Pulmonary artery endothelial cell (primary cell): ENCODE data around the gene FUT8. TPM values are rescaled to one million over a fixed set of nuclear protein-coding genes. Genes with fewer than 3 reads are reported as not detected.
A peak's percentile ranks its signal among the peaks of the same experiment; 100 is the strongest.

Experiments used
- DNase-seq: peaks from one replicate; pipeline ENCODE4 v3.0.0-alpha.2; 2011; ENCODE audit warnings: low read depth, low spot score
- total RNA-seq: library from RNA; depleted of rRNA; stranded (reverse); fragments of >200 nt; gene quantifications from 2 replicates; pipeline ENCODE4 v1.2.3, GENCODE V29; 2014

The FUT8 gene
- total RNA-seq: 55.5 and 84.3 TPM in 2 replicates

DNA sequence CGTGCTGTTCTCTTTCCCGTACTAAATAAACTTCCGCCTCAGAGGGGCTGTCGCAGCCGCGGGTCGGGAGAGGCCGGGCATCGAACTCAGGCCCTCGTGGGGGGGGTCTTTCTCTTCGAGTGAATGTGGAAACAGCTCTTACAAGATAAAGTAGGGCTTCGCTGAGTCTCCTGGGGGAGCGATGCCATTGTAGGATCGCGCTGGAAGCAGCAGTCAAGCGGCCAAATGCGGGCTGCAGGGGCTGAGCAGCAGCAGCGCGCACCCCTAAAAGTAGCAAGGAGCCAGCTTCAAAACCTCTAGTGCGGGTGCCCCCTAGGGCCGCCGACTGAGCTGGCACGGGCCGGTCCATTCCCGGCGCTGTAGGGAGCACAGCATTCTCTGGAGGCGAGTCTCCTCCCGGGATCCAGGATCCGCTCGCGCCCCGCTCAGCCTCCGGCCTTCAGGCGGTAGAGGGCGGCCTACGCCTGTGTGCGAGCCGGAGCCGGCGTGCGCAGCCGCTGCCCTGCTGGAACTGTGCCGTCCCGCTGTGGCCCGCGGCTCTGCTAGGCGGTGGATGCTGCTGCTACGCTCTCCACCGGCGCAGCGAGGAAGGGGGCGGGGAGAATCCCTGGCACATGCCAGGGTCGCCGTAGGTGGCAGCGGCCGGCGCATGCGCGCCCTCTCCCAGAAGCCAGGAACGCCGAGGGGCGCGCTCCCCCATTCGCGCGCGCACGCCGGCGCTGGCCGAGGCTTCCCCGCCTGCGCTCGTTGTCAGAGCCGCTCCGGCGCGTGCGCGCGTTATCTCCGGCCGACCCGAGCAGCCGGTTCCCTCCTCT, at the start of gene FUT8:
Gene FUT8, plus strand, starts transcription at position 699 of the 815 bp plus-strand sequence. CDS start 148,834 bp downstream, outside the sequence.
- DNase-seq: peak; percentile 81

DNA sequence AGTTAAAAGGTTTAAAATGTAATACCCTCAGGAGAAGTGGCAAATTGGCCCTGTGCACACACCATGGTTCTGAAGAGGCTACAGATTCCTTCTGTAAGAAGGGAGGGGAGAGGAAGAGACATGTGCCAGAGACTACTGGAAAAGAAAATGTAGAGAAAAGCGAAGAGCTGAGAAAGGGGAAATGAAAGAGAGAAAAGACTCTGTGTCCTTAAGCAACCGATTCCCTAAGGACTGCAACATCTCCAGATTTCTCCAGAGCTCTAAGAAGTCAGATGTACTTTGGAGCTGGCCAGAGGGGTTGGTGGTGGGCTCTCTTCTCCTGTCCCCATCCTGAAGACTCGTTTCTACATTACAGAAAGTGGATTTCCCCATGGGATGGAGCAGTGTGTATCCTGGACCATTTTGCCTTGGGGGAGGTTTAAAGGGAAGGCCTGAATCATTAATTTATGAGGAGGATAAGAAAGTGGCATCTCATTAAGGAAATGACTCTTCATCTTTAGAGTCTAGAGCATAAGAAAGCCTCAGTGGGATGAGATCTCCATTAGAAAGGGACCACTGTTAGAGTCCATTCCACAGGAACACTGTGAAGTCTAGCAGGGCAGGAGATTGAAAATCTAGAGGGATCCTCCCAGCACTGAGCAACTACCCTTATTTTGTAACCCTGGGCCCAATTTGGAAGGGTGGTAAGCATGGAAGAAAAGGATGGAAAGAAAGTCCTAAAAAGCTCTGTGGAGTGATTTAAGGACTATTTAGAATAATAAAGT, 45.5 kb upstream of the FUT8 start:
- no peak for DNase-seq

DNA sequence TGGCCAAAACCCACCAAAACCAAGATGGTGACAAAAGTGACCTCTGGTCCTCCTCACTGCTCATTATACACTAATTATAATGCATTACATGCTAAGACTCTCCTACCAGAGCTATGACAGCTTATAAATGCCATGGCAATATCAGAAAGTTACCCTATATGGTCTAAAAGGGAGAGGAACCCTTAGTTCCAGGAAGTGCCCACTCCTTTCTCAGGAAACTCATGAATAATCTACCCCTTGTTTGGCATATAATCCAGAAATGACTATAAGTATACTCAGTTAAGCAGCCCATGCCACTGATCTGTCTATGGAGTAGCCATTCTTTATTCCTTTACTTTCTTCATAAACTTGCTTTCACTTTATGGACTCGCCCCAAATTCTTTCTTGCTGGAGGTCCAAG, 43.0 kb upstream of the FUT8 start:
- DNase-seq: no peak

DNA sequence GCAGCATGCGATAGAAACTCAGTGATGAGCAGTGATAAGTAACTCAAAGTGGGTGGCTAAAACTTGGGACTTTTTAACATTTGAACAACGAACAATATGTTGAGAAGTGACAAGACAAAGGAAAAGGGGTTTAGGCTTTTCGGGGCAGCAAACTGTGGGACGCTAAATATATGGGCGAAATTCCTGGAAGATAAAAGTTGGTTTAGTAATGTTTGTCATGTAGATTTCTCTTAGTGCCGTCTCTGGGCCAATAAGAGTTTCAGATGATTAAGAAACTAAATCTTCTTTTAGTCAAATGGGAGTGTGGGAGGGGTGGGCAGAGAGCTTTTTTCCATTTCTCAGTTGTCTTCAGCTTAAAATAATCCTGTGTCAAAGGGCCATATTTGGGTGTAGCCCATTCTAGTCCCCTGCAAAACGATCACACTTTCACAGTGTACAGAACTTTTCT, 41.7 kb upstream of the FUT8 start:
- DNase-seq: no peak

DNA sequence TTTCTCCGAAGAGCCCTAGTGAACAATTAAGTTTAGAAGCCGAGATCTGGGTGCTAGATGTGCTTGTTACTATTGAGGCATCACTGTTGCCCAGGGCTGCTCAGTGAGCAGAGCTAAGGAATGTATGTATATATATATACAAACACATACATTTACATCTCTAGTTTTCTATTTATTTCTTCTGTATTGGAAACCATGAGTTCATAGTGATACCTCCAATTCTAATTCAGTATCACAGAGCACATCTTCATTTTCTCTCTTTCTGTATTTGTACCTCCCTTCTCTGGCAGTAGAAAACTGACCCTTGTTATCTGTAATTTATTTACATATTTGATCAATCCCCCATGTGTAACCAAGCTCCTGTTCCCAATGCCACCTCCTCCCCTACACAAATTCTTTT, 40.7 kb upstream of the FUT8 start:
- DNase-seq: no peak

DNA sequence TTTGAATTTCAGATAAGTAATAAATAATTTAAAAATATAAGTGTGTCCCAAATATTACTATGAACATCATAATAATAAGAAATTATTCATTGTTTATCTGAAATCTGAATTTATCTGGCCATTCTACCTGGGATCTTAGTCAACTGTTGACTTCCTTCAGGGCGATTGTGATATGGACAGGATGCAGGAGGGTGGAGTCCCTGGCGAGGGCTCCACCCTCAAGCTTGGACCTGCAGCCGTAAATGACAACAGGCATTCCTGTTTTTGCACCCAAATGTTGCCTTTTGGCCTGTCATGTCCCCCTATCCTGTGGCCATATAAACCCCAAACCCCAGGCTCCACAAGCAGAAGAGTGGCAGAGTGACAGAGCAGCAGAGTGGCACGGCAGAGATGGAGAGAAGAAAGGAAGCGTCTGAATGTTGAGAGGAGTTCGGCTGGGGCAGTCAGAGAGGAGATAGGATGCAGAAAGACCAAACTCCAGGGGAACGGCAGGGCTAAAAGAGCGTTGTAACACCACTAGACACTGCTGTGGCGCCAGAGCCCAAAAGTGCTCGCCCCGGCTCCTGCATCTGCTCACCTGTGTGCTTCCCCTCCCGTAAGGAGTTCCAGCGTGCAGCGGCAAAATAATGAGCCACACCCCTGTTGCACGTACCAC, 39.4 kb upstream of the FUT8 start:
- no peak for DNase-seq

DNA sequence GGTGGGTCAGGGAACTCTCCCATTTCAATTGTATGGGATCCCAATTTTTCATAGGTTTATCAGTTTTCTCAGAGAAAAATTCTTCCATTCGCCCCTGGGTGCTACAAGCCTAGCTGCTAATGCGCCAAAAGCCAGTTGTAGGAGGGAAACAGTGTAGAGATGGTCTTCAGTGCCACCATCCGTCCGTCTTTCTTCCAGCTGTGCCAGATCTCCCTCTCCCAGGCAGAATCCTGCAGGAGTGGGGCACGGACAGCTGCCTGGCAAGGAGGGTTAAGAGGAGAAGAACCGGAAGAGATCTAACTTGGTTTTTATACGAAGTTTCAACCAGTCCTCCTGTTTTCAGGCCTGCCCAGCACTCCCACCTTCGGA, 38.9 kb upstream of the FUT8 start:
- no peak for DNase-seq

DNA sequence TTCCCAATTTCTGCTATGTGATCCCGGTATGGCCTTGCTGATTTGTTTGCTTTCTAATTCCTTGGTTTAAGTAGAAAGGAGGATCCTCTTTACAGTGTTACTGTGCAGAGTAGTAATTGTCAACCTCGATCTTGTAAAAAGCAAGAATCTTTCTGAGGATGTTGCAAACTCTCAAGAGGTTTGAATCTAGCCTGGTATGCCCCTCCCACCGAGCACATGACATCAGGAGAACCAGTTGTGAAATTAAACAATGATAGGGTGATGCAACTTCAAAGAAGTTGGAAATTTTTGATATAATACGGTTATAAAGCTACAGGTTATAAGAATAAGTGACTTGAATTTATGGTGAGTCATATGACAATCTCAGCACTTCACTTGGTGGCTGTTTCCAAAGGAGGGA, 35.0 kb upstream of the FUT8 start:
- DNase-seq: no peak

DNA sequence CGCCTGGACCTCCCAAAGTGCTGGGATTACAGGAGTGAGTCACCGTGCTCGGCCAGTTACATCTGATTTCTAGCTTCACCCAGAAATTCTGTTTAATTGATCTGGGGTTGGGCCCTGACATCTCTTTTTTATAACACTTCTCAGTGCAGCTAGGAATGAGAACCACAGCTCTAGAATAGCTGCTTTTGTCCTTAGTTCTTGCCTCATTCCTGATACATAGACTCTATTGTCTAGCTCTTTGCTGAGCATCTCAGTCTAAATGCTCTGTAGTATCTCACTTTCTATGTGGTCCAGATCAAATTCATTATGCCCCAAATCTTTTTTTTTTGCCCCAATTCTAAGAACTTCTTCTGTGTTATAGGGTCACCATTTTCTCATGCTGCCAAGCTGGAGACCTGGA, 29.9 kb upstream of the FUT8 start:
- no peak for DNase-seq

DNA sequence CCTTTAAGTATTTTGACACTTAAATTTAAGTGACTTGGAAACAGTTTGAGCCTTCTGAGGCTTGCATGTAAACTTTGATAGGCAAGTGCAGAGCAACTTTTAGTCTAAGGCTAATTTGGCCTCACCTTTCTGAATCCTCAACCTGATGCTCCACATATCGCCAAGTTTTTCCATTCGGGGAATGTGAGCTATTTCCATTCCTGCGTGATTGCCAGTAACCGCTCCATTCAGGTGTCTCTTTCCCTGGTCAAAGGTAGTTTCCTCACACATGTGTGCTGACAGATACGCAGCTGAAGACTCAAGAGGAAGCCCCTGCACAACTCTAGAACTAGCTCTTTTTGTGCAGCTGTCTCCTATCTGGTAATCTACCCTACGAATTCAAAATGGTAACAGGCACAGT, 25.4 kb upstream of the FUT8 start:
- no peak for DNase-seq

DNA sequence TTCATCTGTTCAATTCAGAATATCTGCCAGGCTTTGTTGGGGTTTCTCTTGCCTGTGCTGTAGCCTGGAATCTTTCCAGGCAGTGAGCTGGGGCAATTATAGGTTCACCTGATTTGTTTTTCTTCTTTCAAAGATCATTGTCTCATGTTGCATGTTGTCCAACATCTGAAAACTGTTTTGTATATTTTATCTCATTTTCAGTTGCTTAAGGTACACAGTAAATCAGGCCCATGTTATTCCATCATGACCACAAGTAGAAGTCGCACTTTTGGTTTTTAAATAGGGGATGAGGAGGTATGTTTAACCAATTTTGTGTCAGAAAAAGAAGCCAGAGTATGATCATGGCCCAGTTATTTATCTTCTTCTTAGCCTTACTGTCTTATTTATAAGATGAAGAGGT, 24.9 kb upstream of the FUT8 start:
- DNase-seq: no peak

DNA sequence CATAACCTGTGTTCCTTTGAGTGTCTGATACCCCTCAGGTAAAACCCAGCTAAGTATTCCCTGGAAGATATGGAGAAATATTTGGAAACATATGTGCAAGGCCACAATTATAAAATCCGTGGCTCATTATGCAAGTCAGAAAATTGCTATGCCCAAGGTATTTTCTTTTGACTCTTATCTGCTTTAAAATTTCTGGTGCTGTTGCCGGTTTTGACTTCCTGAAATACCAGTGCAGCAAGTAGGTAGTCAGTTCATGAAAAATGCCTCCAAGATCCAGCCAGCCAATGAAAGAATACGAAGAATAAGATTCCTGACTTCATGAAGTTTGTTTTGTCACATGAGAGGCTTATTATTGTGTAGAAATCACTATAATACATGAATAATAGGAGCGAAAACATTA, 20.2 kb upstream of the FUT8 start:
- no peak for DNase-seq

DNA sequence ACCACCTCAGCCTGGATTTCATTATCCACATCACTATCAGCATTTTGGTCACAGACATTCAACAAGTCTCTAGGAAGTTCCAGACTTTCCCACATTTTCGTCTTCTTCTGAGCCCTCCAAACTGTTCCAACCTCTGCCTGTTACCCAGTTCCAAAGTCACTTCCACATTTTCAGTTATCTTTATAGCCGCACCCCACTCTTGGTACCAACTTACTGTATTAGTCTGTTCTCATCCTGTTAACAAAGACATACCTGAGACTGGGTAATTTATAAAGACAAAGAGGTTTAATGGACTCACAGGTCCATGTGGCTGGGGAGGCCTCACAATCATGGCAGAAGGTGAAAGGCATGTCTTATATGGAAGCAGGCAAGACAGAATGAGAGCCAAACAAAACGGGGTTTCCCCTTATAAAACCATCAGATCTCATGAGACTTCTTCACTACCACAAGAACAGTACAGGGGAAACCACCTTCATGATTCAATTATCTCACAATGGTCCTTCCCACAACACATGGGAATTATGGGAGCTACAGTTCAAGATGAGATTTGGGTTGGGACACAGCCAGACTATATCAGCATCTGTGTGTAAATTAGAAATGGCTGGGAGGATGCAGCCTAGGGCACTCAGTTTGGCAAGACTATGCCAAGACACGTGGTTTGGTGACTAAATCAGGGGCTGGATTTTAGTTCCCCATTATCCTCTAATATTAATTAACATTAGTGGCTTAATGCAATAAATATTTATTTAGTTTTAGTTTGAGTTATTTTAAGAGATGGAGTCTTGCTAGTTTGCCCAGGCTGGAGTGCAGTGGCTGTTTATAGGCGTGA, 16.2 kb upstream of the FUT8 start:
- DNase-seq: no peak

DNA sequence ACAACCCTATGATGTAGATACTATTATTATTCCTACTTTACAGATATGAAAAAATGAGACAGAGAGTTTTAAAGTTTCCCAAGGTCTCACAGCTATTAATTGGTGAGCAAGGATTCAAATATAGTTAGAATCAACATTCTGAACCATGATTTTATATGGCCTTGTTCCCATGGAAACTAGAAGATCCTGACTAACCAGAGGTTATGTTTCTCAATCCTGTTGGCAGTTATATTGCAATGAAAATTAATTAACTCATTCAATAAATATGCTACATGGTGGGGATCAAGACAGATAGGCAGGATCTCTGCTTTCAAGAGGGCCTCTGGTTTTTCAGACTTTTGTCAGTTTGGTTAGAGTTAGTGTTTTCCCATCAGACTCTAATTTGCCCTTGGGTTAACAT, 9.3 kb upstream of the FUT8 start:
- DNase-seq: no peak

DNA sequence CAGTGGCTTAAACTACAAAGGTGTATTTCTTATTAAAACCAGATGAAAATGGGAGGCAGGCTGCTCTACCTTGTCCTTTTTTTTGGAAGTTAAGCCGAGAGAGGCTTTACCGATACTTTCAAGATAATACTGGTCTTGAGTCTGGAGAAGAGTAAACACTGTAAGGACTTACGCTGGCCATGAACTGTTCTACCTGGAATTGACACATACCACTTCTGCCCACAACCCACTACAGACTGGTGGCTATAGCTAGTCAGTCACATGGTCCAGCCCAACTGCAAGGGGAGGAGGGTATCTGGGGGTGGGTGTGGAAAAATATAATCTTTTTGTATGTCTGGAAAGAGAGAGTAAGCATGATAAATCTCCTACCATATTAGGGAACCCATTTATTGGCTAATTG, 4.4 kb upstream of the FUT8 start:
- no peak for DNase-seq

DNA sequence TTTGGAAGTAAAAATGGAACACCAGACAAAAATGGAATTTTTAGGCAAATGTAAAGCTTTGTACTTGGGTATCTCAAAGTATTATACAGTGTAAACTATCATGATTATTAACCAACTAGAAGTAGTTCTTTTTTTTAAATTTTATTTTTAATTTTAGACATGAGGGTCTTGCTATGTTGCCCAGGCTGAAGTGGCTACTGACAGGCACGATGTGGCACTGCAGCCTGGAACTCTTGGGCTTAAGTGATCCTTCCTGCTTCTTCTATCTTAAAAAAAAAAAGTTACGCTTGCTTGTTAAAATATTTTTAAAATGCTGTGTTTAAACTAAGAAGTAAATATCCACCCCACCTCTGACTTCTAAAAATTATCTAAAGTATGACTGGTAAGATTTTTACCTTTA, 1.9 kb upstream of the FUT8 start:
- no peak for DNase-seq

DNA sequence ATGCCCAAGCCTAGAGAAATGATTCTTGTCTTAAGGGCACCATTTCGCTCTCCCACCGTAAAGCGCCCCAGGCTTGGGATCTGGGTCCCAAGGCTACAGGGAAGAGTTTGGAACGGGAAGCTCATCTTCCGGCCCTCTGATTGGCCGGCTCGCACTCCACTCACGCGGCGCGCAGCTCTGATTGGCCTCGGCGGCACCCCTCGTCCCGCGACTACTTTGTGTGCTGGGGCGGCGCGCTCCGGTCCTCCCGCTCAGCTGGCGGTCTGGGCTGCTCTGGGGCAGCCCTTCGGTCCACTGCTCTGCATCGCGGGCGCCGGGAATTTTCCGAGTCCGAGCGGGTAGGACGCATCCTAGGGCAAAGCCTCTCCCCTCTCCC, 886 bp upstream of the FUT8 start:
- peak; percentile 75 for DNase-seq

DNA sequence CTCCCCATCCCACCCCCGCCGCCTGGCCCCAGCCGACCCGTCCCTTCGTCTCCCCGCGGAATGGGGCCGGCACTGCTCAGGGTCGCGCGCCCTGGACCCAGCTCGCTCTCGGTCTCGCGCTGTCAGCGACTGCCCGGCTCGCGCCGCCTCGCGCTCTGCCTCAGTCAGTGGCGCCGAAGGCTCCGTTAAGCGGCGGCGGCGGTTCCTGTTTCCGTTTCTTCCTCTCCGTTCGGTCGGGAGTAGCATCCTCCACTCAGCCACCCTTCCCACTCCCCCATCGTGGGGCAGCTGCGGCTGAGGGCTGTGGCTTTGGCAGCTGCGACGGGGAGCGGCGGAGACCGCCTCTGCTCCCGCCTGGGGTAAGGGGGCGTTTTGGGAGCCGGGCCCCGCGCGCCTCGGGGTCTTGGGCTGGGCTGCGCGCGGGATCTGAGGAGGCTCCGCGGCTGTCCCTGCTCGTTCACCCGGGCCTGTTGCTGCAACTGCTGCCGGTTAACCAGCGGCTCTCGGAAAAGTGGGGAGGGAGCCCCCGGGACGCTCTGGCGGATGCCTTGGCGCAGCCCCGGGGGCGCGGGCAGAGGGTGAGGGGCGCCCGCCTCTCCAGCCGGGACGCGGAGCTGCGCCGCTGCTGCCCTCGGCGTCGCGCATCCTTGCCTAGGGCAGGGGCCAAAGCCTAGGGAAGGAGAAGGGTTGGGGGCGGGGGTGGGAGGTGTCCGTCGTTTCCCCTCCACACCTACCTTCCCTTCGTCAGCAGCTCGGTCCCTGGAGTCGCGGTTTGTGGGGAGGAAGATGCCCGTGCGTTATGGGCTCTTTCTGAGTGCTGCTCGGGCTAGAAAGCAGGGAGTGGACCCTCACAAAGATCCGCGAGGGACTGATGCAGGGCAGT, 567 bp downstream of the FUT8 start:
- DNase-seq: no peak

DNA sequence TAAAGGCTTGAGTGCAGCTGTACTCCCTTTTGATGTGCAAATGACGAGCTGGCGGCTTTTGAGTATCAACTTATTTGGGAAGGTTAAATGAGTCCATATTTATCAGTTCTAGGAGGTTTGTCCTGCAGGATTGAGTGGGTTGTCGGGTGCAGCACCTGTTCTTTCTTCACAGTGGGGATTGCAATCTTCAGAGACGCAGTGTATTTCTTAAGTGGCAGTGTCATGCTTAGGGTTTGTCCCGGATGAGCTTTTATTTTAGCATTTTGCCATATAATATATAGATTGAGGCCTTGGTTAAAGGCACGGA, 1.2 kb downstream of the FUT8 start:
- DNase-seq: no peak

DNA sequence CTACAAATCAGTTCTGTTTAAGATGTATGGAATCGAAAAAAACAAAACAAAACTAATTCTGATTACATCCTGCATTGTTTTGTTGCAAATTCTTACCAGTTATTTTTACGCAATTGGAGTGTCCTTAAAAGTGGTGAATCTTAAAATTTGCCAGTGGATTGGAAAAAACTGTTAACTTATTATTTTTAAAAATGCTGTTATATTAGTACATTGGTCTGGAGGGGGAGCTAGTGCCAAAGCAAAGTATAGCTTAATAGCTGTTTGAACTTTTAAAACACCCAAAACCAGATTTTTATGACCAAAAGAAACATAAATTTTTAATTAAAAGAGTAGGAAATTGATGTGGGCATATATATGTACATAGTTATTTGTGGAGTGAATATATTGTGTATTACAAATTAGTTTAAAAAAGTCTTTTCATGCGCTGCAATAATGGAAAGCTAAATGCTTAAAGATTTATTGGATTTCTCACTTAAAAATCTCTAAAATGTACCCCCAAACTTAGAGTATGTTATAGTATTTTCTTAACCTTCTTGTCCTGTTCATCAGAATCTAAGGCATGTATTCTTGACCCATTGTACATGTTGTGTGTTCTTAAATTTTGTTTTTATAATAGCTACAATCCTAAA, 2.5 kb downstream of the FUT8 start:
- DNase-seq: no peak
